SU-DHL-6 (cell line): ENCODE results near the gene CYSRT1.

Source experiments
- H2AFZ ChIP-seq: fragments of 200-600 bp; sonication (generic); 2 replicates; pipeline ENCODE4 v1.6.1; 2014; ENCODE audit warnings: low read depth, mild to moderate bottlenecking, moderate library complexity, mixed read lengths, antibody characterized with exemption, low read length; ENCODE audit not compliant: severe bottlenecking
- H3F3A ChIP-seq: fragments of 200-600 bp; shearing (Covaris generic); 2 replicates; pipeline ENCODE4 v1.6.0; 2016; ENCODE audit warnings: antibody characterized with exemption, mild to moderate bottlenecking; ENCODE audit not compliant: insufficient read depth
- H3K27ac ChIP-seq: fragments of 200-600 bp; sonication (generic); 2 replicates; pipeline ENCODE4 v1.5.1; 2016; ENCODE audit warnings: low read depth, mild to moderate bottlenecking, low read length, moderate library complexity, mixed read lengths
- H3K27me3 ChIP-seq: fragments of 200-600 bp; sonication (generic), shearing (Covaris generic); 2 replicates; pipeline ENCODE4 v1.6.0; 2014; ENCODE audit warnings: mild to moderate bottlenecking, low read length
- H3K36me3 ChIP-seq: fragments of 200-600 bp; sonication (generic); 2 replicates; pipeline ENCODE4 v1.6.1; 2014; ENCODE audit warnings: mild to moderate bottlenecking, low read length, mixed read lengths
- H3K4me2 ChIP-seq: fragments of 300-600, 200-600 bp; shearing (Covaris generic), sonication (generic); 2 replicates; pipeline ENCODE4 v1.6.0; 2014; ENCODE audit warnings: low read length, low read depth, mild to moderate bottlenecking; ENCODE audit not compliant: poor library complexity, severe bottlenecking
- H3K4me3 ChIP-seq: fragments of 200-600 bp; sonication (generic); 2 replicates; pipeline ENCODE4 v1.5.1; 2014; ENCODE audit warnings: antibody characterized with exemption, low read length, mild to moderate bottlenecking, mixed read lengths; ENCODE audit not compliant: insufficient read depth, poor library complexity, severe bottlenecking
- H3K79me2 ChIP-seq: fragments of 200-600 bp; sonication (generic); 2 replicates; pipeline ENCODE4 v1.6.1; 2014; ENCODE audit warnings: mild to moderate bottlenecking, low read length, moderate library complexity; ENCODE audit not compliant: insufficient read depth
- H3K9ac ChIP-seq: fragments of 200-600 bp; sonication (generic); 2 replicates; pipeline ENCODE4 v1.7.0; 2014; ENCODE audit warnings: mild to moderate bottlenecking, low read length
- H3K9me2 ChIP-seq: fragments of 200-600 bp; sonication (generic); replicated peaks from 2 replicates; pipeline ENCODE4 v1.6.1; 2014; ENCODE audit warnings: low read length; ENCODE audit not compliant: insufficient read depth
- H3K9me3 ChIP-seq: fragments of 200-600 bp; sonication (generic); 2 replicates; pipeline ENCODE4 v1.6.1; 2014; ENCODE audit warnings: low read length, mixed read lengths; ENCODE audit not compliant: insufficient read depth
- H4K20me1 ChIP-seq: fragments of 200-600 bp; sonication (generic); 2 replicates; pipeline ENCODE4 v1.6.1; 2014; ENCODE audit warnings: low read depth, mild to moderate bottlenecking, antibody characterized with exemption, low read length, moderate library complexity, mixed read lengths
- EZH2phosphoT487 ChIP-seq: fragments of 200-600 bp; sonication (generic), shearing (Covaris generic); conservative IDR thresholded peaks from 2 replicates; pipeline ENCODE4 v1.6.1; 2018; ENCODE audit warnings: mild to moderate bottlenecking, antibody characterized with exemption, low read length, moderate library complexity, mixed read lengths
- TF ChIP-seq, protein P1 (sequence below): fragments of 200-600 bp; sonication (generic); IDR thresholded peaks from one replicate; pipeline ENCODE4 v1.5.1; 2017; ENCODE audit warnings: antibody characterized with exemption, mild to moderate bottlenecking, low read length, moderate library complexity; ENCODE audit not compliant: insufficient read depth, poor library complexity, severe bottlenecking

The CYSRT1 gene

DNA sequence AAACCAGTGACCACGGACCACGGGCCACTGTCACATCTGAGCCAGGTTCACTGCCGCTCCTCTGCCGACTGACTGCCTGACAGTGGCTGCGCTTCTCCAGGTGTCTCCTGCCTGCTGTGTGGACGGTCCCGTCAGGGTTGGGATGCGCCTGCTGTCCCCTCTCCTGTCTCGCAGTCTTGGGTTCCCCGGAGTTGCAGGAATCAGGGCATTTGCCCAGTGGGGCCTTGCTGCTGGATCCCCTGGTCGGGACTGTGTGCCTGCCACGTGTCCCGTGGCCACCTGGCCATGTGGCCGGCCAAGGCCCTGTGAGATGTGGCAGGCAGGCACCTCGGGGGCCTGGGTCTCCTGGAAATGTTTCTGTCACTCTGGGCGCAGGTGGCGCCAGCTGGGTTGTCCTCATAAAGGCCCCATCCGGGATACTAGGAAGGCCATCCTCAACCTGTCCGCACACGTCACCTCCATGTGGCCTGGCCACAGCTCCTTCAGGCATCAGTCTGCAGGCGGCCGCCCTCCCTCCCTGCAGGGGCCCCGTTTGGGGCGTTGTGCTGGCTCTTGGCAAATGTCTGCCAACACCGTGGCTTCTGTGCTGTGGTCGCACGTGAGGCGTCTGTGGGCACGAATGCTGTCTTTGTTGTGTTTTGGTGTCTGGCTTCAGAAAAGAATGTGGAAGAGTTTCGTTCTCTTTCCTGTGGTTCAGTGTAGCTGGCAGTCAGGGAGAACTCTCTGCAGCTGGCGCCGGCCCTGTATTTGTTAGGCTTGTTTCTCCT lies 46.1 kb downstream of the CYSRT1 start:
- H3K9me3 ChIP-seq: no peaks in the 10 kb centered on the region
- H3K4me2 ChIP-seq: no peak overlapping the region

DNA sequence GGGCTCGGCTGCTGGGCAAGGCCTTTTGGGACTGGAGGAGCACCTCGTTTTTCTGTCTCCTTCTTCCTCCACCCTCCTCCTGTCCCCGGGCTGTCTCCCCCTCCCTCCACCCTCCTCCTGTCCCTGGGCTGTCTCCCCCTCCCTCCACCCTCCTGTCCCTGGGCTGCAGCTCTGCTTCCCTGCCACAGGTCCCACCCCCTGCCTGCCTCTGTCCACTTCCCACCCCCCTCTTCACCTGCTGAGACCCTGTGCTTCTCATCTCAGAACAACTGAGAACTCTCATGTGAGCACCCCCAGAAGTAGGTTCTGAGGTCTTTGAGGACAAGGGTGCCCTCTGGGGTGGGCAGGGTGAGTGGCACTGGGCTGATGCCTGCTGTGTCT lies 46.7 kb downstream of the CYSRT1 start:
- H3K27me3 ChIP-seq: no peaks in the 10 kb centered on the region
- no peaks in the 10 kb centered on the region for H3K9me3 ChIP-seq
- H3K36me3 ChIP-seq: no peaks in the 10 kb centered on the region
- H2AFZ ChIP-seq: no peak overlapping the region
- no peak overlapping the region for H3K27ac ChIP-seq
- no peak overlapping the region for H3K4me2 ChIP-seq
- H3K4me3 ChIP-seq: no peak overlapping the region
- H4K20me1 ChIP-seq: no peaks in the 10 kb centered on the region
- no peaks in the 10 kb centered on the region for H3K9me2 ChIP-seq
- TF ChIP-seq EZH2phosphoT487: no peak
- TF ChIP-seq, protein P1, sequence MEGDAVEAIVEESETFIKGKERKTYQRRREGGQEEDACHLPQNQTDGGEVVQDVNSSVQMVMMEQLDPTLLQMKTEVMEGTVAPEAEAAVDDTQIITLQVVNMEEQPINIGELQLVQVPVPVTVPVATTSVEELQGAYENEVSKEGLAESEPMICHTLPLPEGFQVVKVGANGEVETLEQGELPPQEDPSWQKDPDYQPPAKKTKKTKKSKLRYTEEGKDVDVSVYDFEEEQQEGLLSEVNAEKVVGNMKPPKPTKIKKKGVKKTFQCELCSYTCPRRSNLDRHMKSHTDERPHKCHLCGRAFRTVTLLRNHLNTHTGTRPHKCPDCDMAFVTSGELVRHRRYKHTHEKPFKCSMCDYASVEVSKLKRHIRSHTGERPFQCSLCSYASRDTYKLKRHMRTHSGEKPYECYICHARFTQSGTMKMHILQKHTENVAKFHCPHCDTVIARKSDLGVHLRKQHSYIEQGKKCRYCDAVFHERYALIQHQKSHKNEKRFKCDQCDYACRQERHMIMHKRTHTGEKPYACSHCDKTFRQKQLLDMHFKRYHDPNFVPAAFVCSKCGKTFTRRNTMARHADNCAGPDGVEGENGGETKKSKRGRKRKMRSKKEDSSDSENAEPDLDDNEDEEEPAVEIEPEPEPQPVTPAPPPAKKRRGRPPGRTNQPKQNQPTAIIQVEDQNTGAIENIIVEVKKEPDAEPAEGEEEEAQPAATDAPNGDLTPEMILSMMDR: no peak
- H3K79me2 ChIP-seq: no peaks in the 10 kb centered on the region
- 0 out of 2 replicates have a peak, but pooled peaks cover 9% of the 10 kb centered on the region for H3F3A ChIP-seq
- H3K9ac ChIP-seq: no peak overlapping the region

More for the DNA sequence above, 46.1 kb downstream of the CYSRT1 start:
- Histone ChIP-seq H3K36me3 (no peaks in the 10 kb centered on the region), H4K20me1 (no peaks in the 10 kb centered on the region), H3K27ac (no peak overlapping the region), H3F3A (0 out of 2 replicates have a peak, but pooled peaks cover 9% of the 10 kb centered on the region), H3K9ac (no peak overlapping the region), H2AFZ (no peak overlapping the region), H3K27me3 (no peaks in the 10 kb centered on the region), H3K79me2 (no peaks in the 10 kb centered on the region), H3K9me2 (no peaks in the 10 kb centered on the region), H3K4me3 (no peak overlapping the region)
- TF ChIP-seq EZH2phosphoT487: no peak
- TF ChIP-seq, protein P1: no peak

DNA sequence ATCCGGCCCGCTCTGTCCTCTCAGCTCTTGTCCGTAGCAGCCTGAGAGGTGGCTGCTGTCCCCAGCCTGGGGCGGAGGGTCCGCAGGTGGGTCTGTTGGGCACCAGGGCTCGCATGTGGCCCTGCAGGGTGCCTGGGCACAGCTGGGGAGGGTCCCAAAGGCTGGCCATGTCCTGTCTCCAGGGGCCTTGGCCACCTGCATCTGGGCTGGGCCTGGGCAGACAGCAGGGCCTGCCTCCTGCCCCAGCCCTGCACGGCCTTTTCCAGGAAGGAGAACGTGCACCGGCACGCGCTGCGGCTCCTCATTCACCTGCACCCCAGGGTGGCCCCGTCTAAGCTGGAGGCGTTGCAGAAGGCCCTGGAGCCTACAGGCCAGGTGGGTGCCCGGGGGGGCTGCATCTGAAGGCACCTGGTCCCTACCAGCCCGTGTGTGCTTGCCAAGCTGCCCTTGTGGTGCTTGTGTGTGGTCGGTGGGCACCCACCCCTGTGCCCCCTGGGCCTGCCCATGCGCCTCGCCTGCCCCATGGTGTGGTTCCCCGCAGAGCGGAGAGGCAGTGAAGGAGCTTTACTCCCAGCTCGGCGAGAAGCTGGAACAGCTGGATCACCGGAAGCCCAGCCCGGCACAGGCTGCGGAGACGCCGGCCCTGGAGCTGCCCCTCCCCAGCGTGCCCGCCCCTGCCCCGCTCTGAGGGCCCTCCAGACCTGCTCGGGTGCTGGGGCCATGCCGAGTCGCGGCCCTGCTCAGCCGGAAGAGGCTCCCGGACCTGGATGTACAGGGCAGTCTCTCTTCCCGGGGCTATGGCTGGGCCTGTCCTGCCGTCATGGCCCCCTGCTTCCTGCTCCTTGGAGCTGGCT lies 47.5 kb downstream of the CYSRT1 start:
- H3K27me3 ChIP-seq: no peaks in the 10 kb centered on the region
- no peak overlapping the region for H3K9ac ChIP-seq
- H3K4me3 ChIP-seq: no peak overlapping the region
- H3K4me2 ChIP-seq: no peak overlapping the region
- no peaks in the 10 kb centered on the region for H3K9me3 ChIP-seq
- no peaks in the 10 kb centered on the region for H3K79me2 ChIP-seq
- no peaks in the 10 kb centered on the region for H3K36me3 ChIP-seq
- no peaks in the 10 kb centered on the region for H4K20me1 ChIP-seq
- 0 out of 2 replicates have a peak, but pooled peaks cover 9% of the 10 kb centered on the region for H3F3A ChIP-seq
- H3K27ac ChIP-seq: no peak overlapping the region
- no peak for TF ChIP-seq EZH2phosphoT487
- TF ChIP-seq, protein P1: no peak
- H3K9me2 ChIP-seq: no peaks in the 10 kb centered on the region
- H2AFZ ChIP-seq: no peak overlapping the region
